Vagina (tissue), 2 donors: Measurements from ENCODE around the gene RNF223.

ENCODE experiments used
- POLR2A ChIP-seq, 2 donors: fragments of 450-650 bp; IDR thresholded peaks; one replicate each; pipeline ENCODE4 v1.6.1; 2017; ENCODE audit warnings: antibody characterized with exemption in 2 of 2, mild to moderate bottlenecking in 2 of 2, moderate library complexity in 2 of 2
- POLR2AphosphoS5 ChIP-seq, 2 donors: sonication (generic); formaldehyde crosslinking; IDR thresholded peaks; one replicate each; pipeline ENCODE4 v1.9.0; 2017; ENCODE audit warnings: antibody characterized with exemption in 2 of 2, mild to moderate bottlenecking in 2 of 2, low read depth in 1 of 2; ENCODE audit not compliant: insufficient read depth in 1 of 2
- TF ChIP-seq, protein P1 (sequence below), 3 experiments: fragments of 450-650 bp in 2 of 3; fragments of 200-600 bp in 1 of 3; sonication (generic) in 1 of 3; IDR thresholded peaks; one replicate each; pipeline ENCODE4 v1.5.1; 2017 to 2019; ENCODE audit warnings: antibody characterized with exemption in 3 of 3, mild to moderate bottlenecking in 2 of 3, moderate library complexity in 2 of 3

DNA sequence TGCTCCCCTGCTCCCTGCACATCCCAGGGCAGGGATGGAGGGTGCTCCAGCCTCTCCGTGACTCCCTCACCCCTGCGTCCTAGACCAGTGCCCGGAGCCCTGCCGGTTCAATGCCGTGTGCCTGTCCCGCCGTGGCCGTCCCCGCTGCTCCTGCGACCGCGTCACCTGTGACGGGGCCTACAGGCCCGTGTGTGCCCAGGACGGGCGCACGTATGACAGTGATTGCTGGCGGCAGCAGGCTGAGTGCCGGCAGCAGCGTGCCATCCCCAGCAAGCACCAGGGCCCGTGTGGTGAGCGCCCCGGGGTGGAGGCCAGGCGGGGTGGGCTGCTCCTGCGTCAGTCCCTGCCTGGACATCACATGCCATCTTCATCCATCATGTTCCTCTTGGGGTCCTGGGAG, 32.2 kb downstream of the RNF223 start:
- TF ChIP-seq, protein P1, sequence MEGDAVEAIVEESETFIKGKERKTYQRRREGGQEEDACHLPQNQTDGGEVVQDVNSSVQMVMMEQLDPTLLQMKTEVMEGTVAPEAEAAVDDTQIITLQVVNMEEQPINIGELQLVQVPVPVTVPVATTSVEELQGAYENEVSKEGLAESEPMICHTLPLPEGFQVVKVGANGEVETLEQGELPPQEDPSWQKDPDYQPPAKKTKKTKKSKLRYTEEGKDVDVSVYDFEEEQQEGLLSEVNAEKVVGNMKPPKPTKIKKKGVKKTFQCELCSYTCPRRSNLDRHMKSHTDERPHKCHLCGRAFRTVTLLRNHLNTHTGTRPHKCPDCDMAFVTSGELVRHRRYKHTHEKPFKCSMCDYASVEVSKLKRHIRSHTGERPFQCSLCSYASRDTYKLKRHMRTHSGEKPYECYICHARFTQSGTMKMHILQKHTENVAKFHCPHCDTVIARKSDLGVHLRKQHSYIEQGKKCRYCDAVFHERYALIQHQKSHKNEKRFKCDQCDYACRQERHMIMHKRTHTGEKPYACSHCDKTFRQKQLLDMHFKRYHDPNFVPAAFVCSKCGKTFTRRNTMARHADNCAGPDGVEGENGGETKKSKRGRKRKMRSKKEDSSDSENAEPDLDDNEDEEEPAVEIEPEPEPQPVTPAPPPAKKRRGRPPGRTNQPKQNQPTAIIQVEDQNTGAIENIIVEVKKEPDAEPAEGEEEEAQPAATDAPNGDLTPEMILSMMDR (IDR thresholded peaks at IDR 0.05): no peak
- TF ChIP-seq POLR2A (IDR thresholded peaks at IDR 0.05): no peak
- no peak for TF ChIP-seq POLR2AphosphoS5 (IDR thresholded peaks at IDR 0.05; ENCODE audit: insufficient read depth in 1 of 2, low read depth in 1 of 2)
